ENCODE data around the gene PAX8.

PAX8 gene

DNA sequence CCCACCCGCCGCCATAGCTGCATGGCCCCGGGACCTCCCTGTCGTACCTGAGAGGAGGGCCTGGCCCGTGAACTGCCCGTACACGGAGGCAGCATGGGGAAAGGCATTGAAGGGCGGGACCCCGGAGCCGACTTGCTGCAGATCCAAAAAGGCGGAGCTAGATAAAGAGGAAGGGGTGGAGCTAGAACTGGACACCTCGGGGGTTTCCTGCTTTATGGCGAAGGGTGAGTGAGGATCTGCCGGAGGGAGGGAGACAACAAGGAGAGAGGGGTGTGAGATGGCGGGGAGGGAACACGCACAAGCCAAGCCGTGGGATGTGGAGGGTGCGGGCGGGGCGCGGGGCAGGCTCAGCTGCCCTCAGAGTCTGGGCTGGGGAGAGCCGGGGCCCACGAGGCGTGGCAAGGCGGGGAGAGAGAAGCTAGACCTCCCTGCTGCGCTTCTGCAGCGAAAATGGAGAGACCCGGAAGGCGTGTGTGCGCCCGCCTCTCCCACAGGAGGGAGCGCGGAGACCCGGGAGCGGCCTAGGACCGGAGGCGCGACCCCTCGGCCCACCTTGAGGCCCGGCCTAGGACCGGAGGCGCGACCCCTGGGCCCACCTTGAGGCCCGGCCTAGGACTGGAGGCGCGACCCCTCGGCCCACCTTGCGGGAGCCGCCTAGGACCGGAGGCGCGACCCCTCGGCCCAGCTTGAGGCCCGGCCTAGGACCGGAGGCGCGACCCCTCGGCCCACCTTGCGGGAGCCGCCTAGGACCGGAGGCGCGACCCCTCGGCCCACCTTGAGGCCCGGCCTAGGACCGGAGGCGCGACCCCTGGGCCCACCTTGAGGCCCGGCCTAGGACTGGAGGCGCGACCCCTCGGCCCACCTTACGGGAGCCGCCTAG is 43.1 kb downstream of the PAX8 start:
- DNase-seq, result peak; percentile 52

DNA sequence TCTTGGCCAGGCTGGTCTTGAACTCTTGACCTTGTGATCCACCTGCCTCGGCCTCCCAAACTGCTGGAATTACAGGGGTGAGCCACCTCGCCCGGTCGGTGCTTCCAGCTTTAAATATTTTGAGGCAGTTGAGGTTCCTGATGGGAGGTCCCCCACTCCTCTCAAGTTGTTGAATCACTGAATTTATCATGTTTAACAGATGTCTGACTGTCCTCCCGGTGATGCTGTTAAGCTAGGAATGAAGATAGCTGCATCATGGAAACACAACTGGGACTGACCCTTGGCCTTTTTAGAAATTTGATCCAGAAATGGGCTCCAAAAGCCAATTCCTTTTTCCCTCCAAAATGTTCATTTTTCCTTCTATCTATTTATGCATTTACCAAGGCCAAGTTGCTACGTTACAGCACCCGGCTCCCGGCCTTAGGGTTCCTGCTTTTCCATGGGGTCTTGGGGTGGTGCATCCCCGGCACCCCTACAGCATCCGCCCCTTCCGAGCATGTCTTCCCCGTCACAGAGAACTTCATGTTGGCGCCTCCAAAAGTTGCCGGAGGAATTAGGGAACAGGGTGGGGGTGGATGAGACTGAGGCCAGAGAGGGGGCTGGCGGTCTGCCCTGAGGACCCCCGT is 43.9 kb downstream of the PAX8 start:
- DNase-seq, result no peak

DNA sequence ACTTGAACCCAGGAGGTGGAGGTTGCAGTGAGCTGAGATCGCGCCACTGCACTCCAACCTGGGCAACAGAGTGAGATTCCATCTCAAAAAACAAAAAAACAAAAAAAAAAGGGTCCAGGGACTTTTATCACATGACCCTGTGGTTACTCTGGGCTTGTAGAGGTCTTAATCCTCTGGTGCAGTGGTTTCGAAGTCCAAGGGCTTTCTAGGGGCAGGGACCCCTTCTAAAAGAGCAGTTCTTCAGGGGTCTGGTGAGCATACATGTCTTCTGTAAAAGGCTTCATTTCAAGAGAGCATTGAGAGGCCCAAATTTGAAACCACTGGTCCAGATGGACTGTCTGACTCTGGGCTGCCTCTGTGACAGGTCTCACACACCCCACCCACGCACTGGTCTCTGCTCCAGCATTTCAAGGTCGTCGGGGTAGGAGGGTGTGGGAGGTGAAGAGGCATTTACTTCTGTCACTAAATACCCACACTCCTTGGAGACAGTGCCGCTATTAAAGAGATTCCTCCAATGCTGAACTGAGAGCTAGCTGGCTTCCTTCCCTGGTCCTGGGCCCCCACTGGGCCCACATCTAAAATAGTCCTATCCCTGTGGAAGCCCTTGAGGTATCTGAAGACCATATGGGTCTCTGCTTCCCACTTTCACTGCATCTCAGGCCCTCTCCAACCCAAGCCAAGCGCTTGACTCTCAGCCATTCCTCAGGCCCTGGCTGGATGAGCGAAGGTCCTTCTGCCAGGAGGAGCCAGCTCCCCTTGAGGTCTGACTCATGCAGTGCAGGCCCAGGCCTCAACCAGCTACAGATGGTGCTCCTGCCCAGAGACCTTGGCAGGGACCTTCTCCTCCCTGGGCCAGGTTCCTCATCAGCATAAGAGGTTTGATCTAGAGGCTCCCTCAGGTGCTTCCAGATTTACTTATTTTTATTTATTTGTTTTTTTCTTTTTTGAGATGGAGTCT is 44.8 kb downstream of the PAX8 start:
- no peak for DNase-seq

DNA sequence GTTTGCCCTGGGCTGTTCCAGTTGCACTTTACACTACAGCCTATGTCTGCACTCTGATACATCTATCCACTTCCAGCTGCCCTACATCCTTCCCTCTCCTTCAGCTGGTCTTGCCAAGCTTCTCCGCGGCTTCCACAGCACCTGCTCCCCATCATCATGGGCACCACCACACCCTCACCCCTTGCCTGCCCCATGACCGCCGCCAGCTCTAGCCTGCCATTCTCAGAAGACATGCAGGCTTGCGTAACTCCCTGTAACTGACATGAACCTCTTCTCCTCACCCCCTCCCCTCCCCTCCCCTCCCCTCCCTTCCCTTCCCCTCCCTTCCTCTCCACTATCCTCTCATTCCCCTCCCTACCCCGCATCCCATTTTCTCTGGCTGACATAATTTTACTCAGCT is 46.0 kb downstream of the PAX8 start:
- DNase-seq, result no peak

DNA sequence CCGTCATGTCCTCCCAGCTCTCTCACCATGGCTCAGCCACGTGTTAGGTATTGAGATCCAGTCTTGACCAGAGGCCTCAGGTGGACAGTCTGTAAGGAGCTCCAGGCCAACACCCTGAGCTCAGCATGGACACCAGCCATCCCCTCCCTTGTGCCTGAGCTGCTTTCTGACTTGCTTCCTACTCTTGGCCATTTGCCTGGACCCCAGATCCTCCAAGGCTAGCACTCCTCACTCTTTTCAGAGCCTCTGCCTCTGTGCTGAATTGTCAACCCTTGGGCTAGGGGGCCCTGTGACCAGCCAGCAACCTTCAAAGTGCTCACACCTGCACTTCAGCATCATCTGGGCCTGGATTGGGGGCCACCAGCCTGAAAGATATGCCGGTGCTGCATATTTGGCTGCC is 46.6 kb downstream of the PAX8 start:
- DNase-seq, result no peak

DNA sequence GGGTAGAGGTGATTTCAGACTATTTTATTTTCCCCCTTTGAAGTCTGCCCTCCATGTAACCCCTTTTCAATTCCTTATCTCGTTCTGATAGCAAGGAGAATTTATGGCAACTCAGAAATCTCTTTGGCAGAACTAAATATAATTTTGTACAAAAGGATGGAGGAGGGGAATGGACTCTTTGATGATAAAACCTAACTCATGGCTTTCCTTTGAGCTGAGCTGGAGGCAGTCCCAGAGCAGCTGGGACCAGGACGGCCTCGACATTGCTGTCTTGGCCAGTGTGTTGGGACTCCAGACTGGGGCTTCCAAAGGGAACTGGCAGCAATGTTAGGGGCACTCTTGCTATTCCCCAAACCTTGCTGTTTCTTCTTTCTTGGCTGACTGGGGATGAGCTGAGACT is 47.7 kb downstream of the PAX8 start:
- no peak for DNase-seq

DNA sequence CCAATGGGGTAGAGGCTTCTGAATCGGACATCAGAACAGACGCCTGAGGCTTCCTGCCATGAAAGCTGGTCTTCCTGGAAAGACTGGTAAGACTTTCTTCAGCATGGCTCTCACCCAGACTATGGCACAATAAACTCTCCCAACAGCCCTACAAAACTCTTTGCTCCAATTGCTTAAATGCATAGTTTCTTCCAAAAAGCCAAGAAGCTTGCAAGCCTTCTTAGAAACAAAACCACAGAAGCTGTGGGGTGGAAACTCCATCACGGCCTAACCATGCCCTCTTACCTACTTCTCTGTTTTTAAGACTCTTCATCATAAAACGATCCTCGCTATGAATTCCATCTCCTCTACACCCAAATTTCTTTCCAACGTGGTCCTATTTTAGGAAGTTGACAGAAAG is 48.2 kb downstream of the PAX8 start:
- DNase-seq, result no peak

DNA sequence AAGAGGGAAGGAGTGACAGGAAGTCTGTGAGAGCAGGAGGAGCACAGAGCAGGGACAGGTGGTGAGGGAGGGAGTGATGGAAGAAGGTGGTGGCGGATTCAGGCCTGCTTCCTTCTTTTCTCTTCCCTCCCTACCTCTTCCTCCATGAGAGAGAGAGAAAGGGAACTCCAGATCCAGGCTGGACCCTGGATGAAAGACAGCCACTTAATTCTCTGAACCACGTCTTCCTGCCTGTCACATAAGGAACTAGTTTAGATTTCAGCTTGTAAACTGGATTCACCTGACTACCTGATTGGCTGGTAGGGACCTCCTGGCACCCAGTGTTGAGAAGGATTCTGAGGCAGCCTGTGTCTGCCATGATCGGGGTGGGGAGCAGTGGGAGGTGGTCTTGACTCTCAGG is 48.9 kb downstream of the PAX8 start:
- DNase-seq, result no peak

DNA sequence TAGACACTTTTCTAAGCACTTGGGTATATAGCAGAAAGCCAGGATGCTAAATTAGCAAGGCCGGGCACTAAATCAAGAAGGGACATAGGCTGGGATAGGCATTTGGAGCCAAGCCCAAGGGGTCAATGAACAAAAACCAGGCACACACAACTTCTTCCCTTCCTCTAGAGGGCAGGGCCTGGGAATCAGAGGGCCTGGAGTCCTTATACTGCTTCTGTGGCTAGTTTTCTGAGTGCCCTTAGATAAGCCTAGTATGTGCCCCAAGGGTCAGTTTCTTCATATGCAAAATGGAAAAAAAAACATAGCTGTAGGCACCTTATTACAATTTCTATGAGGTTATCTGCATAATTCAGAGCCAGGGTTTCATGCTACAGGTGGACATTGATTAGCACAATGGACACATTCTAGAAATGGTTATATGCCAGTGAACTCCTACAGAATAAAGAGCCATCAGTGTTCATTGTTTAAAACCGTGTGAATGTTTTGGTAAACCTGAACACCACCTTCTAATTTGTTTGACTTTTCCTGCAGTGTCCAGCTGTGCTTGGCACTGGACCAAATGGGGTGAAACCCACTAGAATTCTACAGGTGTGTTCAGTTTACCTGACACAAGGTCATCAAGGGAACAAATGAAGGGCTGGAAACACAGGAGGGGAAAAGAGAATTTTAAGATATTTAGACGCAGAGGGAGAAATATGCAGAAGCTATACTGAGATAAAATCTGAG is 49.6 kb downstream of the PAX8 start:
- DNase-seq, result no peak

DNA sequence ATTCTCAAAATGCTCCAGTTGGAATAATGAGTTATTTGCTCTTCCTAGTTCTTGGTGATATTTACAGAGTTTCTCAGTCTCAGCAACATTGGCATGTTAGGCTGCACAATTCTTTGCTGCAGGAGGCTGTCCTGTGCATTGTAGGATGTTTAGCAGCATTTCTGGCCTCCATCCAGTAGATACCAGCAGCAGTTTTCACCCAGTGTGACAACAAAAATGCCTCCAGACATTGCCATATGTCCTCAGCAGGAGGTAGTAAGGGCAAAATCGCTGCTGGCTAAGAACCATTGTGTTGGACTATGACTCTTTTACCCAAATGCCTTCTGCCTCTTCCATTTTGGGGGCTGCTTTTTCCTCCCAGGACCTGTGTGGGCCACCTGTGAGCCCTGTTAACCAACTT is 50.4 kb downstream of the PAX8 start:
- DNase-seq, result no peak

DNA sequence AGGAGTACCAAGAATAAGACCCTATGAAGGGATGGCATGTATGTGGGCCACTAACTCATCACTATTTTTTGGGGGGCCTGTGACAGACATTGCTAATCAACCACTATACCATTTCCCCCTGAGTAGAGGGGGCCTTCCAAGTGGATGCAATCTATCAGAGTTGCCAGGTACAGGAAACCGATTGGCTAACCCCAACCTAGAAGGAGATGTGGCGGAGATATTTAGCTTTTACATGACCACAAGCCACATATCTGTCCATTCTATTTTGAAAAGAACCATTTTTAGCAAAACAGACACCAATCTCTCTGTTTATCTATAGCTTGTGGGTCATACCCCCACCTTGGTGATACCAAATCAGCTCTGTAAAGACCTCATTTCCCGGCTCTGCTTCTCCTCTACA is 51.0 kb downstream of the PAX8 start:
- DNase-seq, result no peak

DNA sequence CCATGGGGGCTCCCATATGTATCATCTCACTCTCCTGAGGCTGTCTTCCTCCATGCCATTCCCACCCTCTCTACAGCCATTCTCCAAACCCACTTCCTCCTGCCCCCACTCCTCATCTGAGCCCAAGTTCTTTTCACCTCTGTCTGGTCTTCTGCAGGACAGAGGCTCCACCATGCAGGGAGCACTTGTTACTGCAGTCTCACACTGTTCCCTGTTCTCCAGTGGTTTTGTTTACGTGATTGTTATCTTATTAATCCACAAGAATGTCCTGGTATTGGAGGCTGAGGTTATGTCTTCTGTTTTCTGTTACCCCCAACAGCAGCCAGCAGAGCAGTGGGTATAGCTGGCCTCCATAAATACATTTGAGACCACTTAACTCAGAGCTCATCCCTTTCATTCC is 51.4 kb downstream of the PAX8 start:
- DNase-seq, result no peak

DNA sequence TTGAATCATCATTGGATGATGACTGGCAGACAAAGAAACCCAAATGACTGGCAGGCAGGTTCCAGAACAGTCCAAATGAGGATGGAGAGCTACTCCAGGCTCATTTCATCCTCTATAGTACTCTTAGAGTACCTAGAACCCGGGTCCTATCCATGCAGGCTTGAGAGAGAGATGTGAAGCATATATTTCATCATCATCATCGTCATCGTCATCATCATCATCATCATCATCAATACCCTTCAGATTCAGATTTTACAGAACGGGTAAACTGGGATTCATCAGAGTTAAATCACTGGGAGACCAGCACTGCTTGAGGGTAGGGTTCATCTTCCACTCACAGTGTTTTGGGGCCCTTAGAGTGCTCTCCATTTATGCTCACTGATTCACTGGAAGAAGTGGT is 52.3 kb downstream of the PAX8 start:
- no peak for DNase-seq

DNA sequence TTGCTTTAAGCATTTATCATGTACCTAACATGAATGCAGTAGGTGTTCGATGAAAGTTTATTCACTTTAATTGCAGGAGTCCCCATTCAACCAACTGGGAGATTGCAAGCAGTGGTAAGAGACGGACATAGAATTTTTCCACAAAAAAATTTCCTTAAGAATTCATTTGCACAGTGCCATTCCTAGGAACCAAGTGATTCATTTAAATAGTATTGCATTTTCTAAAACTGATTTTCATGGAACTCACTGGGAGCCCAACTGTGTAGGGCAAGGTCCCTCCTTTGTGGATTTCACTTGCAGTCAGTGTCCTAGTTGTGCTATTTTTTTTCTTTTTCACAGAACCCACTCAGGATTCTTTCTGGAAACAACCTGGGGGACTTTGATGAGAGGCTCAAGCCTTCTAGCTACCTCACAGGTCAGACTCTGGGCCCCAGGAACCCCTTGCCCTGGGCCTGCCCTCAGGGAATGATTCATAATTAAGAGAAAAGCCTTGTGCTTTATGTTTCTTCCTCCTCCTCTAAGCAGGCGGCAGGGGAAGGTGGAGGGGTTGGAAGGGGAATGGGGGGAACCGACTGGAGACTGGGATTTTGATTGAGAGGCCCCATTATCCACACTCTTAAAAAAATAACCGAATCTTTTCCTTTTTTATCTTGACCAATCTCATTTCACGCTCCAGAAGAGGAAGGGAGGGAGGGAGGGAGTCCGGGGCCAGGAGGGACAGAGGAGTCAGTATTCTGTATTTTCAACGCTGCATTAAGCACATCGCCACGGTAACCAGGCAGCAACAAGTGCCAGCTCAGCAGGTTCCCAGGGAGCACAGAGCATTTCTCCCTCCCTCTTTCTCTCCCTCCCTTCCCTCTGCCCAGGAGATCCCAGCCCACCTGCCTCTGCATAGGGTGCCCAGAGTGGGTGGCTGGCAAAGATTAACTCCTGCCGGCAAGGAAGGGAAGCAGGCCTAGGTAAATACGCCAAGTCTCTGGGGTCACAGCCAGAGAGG is 53.2 kb downstream of the PAX8 start:
- no peak for DNase-seq

DNA sequence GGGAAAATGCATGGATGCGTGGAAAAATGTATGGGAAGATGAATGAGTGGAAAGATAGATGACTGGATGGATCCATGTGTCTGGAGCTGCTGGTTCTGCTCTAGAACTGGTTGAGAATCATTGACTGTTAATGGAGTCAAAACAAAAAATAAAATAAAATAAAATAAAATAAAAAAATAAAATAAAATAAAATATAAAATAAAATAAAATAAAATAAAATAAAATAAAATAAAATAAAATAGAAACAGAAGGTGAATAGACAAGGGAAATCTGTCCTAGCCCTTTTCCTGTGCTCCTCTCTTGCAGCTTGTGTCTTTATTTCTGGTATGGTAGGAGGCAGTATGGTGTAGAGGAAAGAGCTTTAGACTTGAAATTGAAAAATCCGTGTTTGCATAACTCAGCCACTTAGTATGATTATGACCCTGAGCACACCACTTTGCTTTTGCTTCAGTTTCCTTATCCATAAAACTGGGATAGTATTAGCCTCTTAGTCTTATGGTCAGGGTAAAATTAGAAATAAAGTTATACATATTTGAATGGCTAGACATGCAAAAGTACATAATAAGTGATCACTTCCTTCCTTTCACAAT is 54.0 kb downstream of the PAX8 start:
- DNase-seq, result no peak

DNA sequence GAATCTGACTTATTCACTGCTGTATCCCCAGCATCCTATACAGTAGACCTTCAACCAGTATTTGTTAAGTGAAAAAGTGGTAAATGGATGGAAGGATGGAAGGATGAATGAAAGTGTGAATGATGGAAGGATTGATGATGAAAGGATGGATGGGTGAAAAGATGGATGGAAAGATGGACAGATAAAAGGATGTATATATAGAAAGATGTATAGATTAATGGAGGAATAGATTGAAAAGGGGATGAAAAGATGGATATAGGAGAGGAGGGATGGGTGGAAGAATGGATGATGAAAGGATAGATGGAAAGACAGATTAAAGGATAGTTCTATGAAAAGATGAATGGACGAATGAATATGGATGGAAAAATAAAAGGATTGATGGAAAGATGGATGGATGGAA is 54.9 kb downstream of the PAX8 start:
- DNase-seq, result no peak

DNA sequence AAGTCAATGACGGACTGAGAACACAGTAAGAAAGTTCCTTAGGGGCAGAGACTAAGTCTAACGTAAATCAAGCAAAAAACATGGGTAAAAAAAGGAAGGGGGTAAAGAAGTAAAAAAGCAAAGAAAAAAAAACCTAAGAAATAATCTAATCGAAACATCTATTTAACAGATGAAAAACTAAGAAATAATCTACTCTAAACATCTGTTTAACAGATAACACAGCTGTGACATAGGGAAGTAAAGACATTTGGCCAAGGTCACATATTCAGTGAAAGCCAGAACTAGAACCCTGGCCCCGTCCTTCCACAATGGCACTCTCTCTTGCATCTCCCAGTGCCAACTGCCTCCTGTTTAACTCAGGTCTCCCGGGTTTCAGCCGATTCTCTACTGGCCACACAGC is 56.9 kb downstream of the PAX8 start:
- no peak for DNase-seq

DNA sequence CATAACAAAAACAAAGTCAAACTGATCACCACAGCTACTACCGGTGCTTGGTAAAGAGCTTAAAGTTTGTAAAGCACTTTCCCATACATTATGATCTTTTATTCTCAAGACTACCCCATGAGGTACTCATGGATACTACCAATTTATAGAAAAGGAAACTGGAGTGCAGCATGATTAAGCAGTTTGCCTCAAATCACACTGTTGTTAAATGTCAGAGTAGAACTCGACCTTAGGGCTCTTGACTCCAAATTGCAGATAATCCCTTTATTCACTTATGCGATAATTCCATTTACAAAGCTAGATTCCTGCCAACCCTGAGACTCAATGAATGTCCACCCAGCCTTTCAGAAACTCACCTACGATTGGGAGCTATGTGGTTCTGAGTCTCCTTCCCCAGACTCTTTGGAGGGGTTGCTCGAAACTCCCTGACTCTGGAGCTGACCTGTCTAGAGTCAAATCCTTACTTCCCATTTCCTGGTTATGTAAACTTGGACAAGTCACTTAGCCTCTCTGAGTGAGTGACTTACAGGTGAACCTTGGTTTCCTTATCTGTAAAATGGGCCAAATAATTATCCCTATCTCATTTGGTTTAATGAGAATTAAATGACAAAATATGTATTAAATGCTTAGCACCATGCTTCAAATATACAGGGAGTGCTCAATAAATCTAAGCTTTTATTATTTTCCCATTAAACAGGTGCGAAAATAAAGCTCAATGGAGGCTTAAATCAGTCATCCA is 57.6 kb downstream of the PAX8 start:
- DNase-seq, result no peak

DNA sequence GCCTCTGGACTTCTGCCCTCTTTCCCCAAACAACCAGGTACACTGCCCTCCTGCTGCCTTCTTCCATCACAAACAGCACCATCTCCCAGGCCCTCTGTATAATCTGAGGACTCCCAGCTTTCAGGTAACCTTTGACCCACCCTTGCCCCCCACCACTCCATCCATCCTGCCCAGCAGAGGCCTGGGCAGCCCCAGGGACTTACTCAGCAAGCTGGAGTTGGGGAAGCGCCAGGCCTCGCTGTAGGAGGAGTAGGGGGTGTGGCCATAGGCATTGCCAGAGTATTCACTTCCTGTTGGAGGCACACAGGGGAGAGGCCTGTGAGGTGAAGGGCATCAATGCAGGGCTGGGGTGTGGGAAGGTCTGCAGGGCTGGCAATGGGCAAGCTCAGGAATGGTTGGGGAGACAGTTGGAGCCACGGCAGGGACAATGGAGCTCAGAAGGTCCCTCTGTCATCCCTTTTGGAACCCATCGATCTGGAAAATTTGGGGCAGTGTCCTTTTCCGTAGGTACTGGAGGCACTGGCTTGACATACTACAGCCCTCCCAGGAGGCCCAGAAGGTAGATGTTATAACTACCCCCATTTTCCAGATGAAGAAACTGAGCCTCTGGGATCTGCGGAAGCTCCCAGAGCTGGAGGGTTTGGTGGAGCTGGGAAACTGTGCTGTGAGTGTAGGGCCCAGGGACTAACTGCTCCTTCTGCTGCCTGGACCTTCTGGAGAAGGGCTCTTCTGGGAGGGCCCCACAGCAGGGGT is 58.7 kb downstream of the PAX8 start:
- DNase-seq, result no peak

DNA sequence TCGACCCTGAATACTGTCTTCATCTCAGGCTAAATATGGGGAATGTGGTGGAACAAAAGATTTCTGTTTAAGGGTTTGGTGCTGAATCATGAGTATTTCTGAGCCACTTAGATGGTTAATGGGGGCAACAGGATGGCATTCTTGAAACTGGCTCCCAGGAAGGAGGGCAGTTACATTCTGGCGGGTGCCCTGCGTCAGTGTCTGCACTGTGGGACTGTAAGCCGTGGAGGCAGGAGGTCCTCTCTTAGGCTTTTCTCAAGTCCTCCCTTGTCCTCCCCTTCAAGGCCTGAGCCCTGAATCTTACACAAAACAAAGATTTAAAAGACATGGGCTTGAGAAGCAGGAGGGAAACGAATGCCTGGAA is 59.2 kb downstream of the PAX8 start:
- DNase-seq, result no peak

All from central memory CD4-positive, alpha-beta T cell (primary cell).